NCI-H748 (cell line): ENCODE data around the gene MED12L.
A peak's percentile ranks its signal among the peaks of the same experiment; 100 is the strongest.

Experiments
- DNase-seq: peaks from one replicate; lab custom pipeline; 2025; ENCODE audit not compliant: unreplicated experiment; lab: John Stamatoyannopoulos, UW

Gene MED12L

GRCh38 chr3:151436675-151437446 is 351.4 kb downstream of the MED12L start:
- no peak for DNase-seq

DNA sequence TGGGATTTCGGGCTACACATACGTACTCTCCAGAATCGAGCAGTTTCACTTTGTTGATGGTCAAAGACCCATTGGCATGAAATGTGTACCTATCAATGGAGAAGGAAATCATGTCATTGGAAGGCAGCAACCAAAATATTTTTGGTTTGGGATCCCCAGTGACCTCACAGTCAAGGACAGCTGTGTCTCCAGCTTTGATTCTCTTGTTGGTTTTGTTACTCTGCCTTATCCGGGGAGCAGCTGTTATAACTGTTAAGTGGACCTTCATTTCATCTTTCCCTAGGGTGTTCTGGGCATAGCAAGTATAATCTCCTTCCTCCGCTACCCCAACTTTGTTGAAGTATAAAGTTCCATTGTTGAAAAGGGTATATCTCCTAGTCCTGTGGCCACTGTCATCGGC is 352.4 kb downstream of the MED12L start:
- DNase-seq, result no peak

GRCh38 chr3:151439652-151440125 is 354.2 kb downstream of the MED12L start:
- peak; percentile 64 for DNase-seq

DNA sequence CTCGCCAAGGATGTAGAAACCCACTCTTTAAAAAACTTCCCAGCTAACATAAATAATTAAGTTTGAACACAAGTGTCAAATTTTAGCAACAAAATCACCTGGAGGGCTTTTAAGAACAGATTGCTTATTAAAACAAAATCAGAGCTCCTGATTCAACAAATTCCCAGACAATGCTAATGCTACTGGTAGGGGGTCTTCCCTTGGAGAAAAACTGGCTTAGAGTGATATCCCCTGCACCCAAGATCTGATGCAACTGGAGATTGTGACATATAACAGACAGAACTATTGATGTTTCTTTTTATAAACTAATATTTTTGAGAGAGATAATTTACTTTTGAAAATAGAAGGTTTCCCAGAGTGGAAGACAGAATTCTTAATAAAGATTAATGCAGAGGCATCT is 355.5 kb downstream of the MED12L start:
- DNase-seq, result no peak

DNA sequence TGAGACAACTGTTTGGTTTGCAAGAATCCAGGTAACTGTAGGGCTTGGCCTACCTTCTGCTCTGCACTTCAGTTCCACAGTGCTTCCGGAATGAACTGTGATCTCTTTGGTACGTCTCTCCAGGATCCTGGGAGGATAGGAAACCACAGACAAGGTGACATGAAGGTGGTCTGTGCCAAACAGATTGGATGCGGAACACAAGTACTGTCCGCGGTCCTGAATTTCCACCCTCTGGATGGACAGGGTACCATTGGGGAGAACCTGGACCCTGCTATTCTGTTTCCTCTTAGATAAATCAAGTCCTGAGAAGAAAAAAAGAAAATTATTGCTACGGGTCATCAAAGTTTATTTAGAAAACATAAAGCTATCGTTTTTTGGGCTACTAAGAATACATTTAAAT is 358.1 kb downstream of the MED12L start:
- DNase-seq, result no peak

DNA sequence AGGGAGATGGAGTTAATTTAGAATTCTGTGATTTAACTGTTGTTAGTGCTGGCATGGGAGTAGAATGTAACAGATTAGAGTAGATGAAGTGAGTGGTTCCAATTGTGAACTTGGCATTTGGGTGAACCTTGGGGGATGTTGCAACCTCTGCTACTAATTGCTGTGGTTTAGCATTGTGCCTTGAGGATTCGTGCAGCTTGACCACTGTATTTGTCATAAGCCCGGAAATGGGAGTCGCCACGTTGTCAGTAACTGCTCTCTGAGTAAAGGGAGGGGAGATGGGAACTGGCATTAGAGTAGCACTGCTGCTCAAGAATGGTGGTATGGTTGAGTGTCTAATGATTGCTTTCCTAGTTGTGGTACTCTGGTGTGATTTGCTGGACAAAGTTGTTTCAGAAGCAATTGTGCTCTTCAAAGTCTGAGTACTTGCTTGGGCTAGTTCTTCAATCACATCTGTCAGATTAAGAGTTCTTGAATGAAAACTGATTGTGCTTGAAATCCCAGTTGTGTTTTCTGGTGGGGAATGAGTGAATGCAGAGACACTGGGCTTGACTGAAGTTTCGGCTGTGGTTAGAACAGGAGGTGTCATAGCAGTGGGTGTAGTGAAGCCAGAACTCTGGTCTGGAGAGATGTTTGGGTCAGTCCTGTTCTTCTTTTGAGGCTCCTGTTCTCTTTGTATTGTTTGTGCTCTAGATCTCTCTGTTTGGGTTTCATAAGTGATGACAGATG is 360.0 kb downstream of the MED12L start:
- DNase-seq, result no peak

GRCh38 chr3:151446002-151446340 is 360.5 kb downstream of the MED12L start:
- no peak for DNase-seq

GRCh38 chr3:151452368-151452767 is 366.9 kb downstream of the MED12L start:
- no peak for DNase-seq

DNA sequence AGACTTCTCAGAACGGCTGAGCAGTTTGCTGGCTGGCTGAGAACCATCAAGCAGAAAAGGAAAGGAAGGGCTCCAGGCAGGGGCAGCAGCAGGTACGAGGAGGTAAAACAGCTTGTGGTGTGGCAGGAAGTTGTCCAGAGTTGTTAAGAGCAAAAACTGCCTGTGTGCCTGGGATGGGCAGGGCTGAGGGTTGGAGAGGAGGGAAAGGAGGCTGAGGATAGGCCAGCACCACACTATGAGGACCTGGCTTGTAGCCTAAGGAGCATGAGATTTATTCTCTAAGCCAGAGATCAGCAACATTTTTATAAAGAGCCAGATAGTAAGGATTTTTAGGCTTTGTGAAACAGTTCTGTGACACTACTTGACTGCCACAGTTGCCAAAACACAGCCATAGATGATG is 367.4 kb downstream of the MED12L start:
- no peak for DNase-seq

- DNase-seq, result no peak
These were observed 370.6 kb downstream of the MED12L start for GRCh38 chr3:151456065-151456464.

- DNase-seq, result no peak
These were observed 373.9 kb downstream of the MED12L start for GRCh38 chr3:151459358-151459757.

DNA sequence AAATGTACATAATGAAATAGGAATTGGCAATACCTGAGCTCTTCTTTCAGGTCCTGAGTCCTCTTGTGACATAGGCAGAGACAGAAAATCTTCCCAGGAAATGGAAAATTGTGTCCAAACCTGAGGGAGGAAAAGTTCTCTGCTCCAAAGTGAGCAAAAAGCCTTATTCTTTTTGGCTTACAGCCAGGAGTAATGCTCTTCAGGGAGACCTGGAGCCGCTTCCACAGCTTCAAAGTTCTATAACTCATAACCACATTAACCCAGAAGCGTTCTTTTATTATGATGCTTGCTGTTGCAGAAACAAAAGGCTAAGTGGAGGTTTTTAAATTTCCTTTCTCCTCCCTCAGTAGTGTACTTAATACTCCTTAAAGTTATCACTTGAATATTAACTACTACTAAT is 374.8 kb downstream of the MED12L start:
- DNase-seq, result no peak

DNA sequence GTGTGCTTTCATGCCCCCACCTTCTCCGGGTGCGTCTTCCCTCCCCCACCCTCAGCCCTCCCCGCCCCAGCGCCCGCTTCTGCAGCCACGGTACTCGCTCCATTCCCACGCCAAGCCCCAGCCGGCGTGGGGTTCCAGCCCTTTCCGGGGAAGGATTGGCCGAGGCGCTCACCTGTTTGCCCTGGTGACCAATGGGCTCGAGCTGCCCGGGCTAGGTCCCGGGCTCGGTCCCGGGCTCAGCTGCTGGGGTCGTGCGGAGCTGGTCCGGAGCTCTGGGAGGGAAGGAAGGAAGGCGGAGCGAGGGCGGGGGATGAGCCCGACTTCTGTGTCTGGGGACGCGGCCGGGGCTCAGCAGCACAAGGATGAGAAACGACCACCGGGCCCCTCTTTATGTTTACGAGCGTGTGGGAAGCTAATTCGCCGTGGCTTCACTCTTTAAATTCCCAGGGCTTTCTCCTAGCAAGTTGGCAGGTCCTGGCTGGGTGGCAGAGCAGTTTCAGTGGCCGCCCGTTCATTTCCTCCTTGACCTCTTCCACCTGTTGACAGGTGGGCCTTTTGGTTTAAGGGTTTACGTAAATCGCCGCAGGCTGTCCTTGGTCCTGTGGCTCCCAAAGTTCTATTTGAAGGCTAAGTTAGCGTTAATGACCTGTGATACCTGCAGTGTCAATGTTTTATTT is 375.4 kb downstream of the MED12L start, which contains the start of gene IGSF10:
Gene IGSF10, minus strand, starts transcription at position 288 of the 677 bp plus-strand sequence. CDS start 2,352 bp downstream, outside the sequence.
- peak; percentile 73 for DNase-seq

- no peak for DNase-seq
These were observed 376.9 kb downstream of the MED12L start for GRCh38 chr3:151462278-151462780.

DNA sequence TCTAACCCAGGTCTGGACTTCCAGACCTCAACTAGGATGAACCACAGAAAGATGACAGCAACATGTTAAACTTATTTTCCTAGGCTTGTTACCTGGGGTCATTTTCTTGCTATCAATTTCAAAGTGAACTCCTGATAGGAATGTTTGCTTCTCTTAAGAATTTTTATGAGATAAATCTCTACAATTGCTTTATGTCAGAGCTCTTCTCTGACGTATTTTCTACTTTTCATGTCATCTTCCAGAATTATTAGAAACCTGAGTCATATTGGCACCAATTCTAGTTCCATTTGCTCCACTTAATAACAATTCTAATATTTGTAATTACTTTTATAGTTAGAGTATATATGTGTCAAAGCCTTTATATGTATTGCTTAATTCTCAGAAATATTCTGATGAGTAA is 377.5 kb downstream of the MED12L start:
- DNase-seq, result no peak

- DNase-seq, result no peak
These were observed 381.6 kb downstream of the MED12L start for GRCh38 chr3:151467069-151467468.

GRCh38 chr3:151468284-151468917 is 382.9 kb downstream of the MED12L start:
- DNase-seq, result peak; percentile 78

GRCh38 chr3:151476344-151477018 is 391.0 kb downstream of the MED12L start:
- DNase-seq, result no peak

GRCh38 chr3:151477591-151478334 is 392.3 kb downstream of the MED12L start:
- no peak for DNase-seq

DNA sequence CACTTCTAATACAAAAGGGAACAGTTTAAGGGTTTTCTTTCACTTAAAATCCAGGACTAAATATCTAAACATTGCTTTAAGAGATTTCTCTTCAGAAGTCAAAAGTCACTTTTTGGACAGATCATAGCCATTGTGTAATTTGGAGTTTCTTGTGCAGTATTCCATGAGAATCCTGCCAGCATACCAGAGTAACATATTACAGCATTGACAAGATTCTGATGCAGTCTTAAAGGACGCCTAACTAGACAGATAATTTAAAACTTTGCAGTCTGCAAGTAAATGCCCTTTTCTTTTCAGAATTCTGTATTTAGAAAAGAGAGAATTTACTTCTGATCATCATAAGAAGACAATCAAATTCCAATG is 392.9 kb downstream of the MED12L start:
- DNase-seq, result no peak
